ENCODE measurements around the gene SGMS1.

SGMS1 gene

GRCh38 chr10:50613726-50614443 lies 9.9 kb downstream of the SGMS1 start:
- H3K4me3 ChIP-seq (replicated peaks; ENCODE audit: low read depth, low read length) = no peak overlapping the region

GRCh38 chr10:50613150-50613549 lies 10.6 kb downstream of the SGMS1 start:
- no peaks in the 10 kb centered on the region for H3K27me3 ChIP-seq (replicated peaks; ENCODE audit: control insufficient read depth, insufficient read depth, low read length)
- H3K4me3 ChIP-seq (replicated peaks; ENCODE audit: low read depth, low read length) = no peak overlapping the region
- DNase-seq (ENCODE audit: extremely low read depth, insufficient read length) = no peak
- no peak for TF ChIP-seq CTCF (IDR thresholded peaks at IDR 0.05; ENCODE audit: insufficient read depth, low read length, poor library complexity, severe bottlenecking)
- H3K36me3 ChIP-seq (ENCODE audit: control insufficient read depth, insufficient read depth, low read length) = no peaks in the 10 kb centered on the region

More at GRCh38 chr10:50613726-50614443, 9.9 kb downstream of the SGMS1 start:
- Histone ChIP-seq H3K36me3 (ENCODE audit: control insufficient read depth, insufficient read depth, low read length) (no peaks in the 10 kb centered on the region), H3K27me3 (replicated peaks; ENCODE audit: control insufficient read depth, insufficient read depth, low read length) (no peaks in the 10 kb centered on the region)
- TF ChIP-seq CTCF (IDR thresholded peaks at IDR 0.05; ENCODE audit: insufficient read depth, low read length, poor library complexity, severe bottlenecking) = no peak
- DNase-seq (ENCODE audit: extremely low read depth, insufficient read length) = no peak

- Histone ChIP-seq H3K4me3 (replicated peaks; ENCODE audit: low read depth, low read length) (no peak overlapping the region), H3K36me3 (ENCODE audit: control insufficient read depth, insufficient read depth, low read length) (no peaks in the 10 kb centered on the region), H3K27me3 (replicated peaks; ENCODE audit: control insufficient read depth, insufficient read depth, low read length) (no peaks in the 10 kb centered on the region)
- TF ChIP-seq CTCF (IDR thresholded peaks at IDR 0.05; ENCODE audit: insufficient read depth, low read length, poor library complexity, severe bottlenecking) = no peak
- no peak for DNase-seq (ENCODE audit: extremely low read depth, insufficient read length)
Measured at GRCh38 chr10:50610368-50610767, 13.4 kb downstream of the SGMS1 start.

- Histone ChIP-seq H3K36me3 (ENCODE audit: control insufficient read depth, insufficient read depth, low read length) (no peaks in the 10 kb centered on the region), H3K4me3 (replicated peaks; ENCODE audit: low read depth, low read length) (no peak overlapping the region), H3K27me3 (replicated peaks; ENCODE audit: control insufficient read depth, insufficient read depth, low read length) (no peaks in the 10 kb centered on the region)
- no peak for TF ChIP-seq CTCF (IDR thresholded peaks at IDR 0.05; ENCODE audit: insufficient read depth, low read length, poor library complexity, severe bottlenecking)
- no peak for DNase-seq (ENCODE audit: extremely low read depth, insufficient read length)
Measured at GRCh38 chr10:50607356-50607925, 16.3 kb downstream of the SGMS1 start.

GRCh38 chr10:50605951-50606270 lies 17.8 kb downstream of the SGMS1 start:
- no peak for DNase-seq (ENCODE audit: extremely low read depth, insufficient read length)
- H3K27me3 ChIP-seq (replicated peaks; ENCODE audit: control insufficient read depth, insufficient read depth, low read length) = no peaks in the 10 kb centered on the region
- no peak overlapping the region for H3K4me3 ChIP-seq (replicated peaks; ENCODE audit: low read depth, low read length)
- H3K36me3 ChIP-seq (ENCODE audit: control insufficient read depth, insufficient read depth, low read length) = no peaks in the 10 kb centered on the region
- no peak for TF ChIP-seq CTCF (IDR thresholded peaks at IDR 0.05; ENCODE audit: insufficient read depth, low read length, poor library complexity, severe bottlenecking)

Data from GM06990 (cell line).